SK-N-SH treated with all-trans-retinoic acid at 6 μM for 48 hours (cell line): ENCODE data around the gene NID1.

Source experiments
- ATAC-seq: fragments of 200-7000 bp; cut with Tn5 transposase; 3 replicates; pipeline ENCODE4 v1.9.1; 2020; ENCODE audit warnings: mild to moderate bottlenecking, moderate library complexity
- ARNTL ChIP-seq: fragments of 450-650 bp; formaldehyde crosslinking; IDR thresholded peaks from 2 replicates; pipeline ENCODE4 v1.5.0; 2020; ENCODE audit warnings: low read depth, mild to moderate bottlenecking, moderate library complexity, borderline replicate concordance
- BACH2 ChIP-seq: fragments of 250-450 bp; sonication (Bioruptor Pico); IDR thresholded peaks from 2 replicates; pipeline ENCODE4 v1.9.0; 2021; ENCODE audit warnings: mild to moderate bottlenecking, borderline replicate concordance
- CREB5 ChIP-seq: fragments of 250-450 bp; sonication (Bioruptor Pico); IDR thresholded peaks from 2 replicates; pipeline ENCODE4 v1.5.1; 2020; ENCODE audit warnings: low read depth, mild to moderate bottlenecking, moderate library complexity
- CSDC2 ChIP-seq: fragments of 250-450 bp; sonication (Bioruptor Pico); IDR thresholded peaks from 2 replicates; pipeline ENCODE4 v1.5.0; 2020; ENCODE audit warnings: mild to moderate bottlenecking, moderate library complexity
- CSRNP3 ChIP-seq: fragments of 250-450 bp; sonication (Bioruptor Pico); IDR thresholded peaks from 2 replicates; pipeline ENCODE4 v1.5.1; 2021; ENCODE audit warnings: mild to moderate bottlenecking, moderate library complexity
- ESRRG ChIP-seq: fragments of 250-450 bp; sonication (Bioruptor Pico); IDR thresholded peaks from 2 replicates; pipeline ENCODE4 v1.6.1; 2021; ENCODE audit warnings: mild to moderate bottlenecking
- GLIS3 ChIP-seq: fragments of 250-450 bp; sonication (Bioruptor Pico); IDR thresholded peaks from 2 replicates; pipeline ENCODE4 v1.5.0; 2020; ENCODE audit warnings: mild to moderate bottlenecking, moderate library complexity
- ISL1 ChIP-seq: fragments of 250-450 bp; sonication (Bioruptor Pico); IDR thresholded peaks from 2 replicates; pipeline ENCODE4 v2.1.2; 2022; ENCODE audit warnings: mild to moderate bottlenecking, moderate library complexity
- PATZ1 ChIP-seq: fragments of 250-450 bp; sonication (Bioruptor Pico); IDR thresholded peaks from 2 replicates; pipeline ENCODE4 v1.8.0; 2020; ENCODE audit warnings: mild to moderate bottlenecking, moderate library complexity, borderline replicate concordance
- POU6F1 ChIP-seq: fragments of 250-450 bp; sonication (Bioruptor Pico); IDR thresholded peaks from 2 replicates; pipeline ENCODE4 v1.8.0; 2021; ENCODE audit warnings: low read depth, mild to moderate bottlenecking, moderate library complexity, borderline replicate concordance
- RARB ChIP-seq: fragments of 250-450 bp; sonication (Bioruptor Pico); IDR thresholded peaks from 2 replicates; pipeline ENCODE4 v1.8.0; 2021; ENCODE audit warnings: mild to moderate bottlenecking, moderate library complexity
- SNAI2 ChIP-seq: fragments of 250-450 bp; sonication (Bioruptor Pico); IDR thresholded peaks from 2 replicates; pipeline ENCODE4 v1.5.0; 2020; ENCODE audit warnings: mild to moderate bottlenecking, moderate library complexity
- TCF4 ChIP-seq: fragments of 250-450 bp; sonication (Bioruptor Pico); IDR thresholded peaks from 2 replicates; pipeline ENCODE4 v1.8.0; 2021; ENCODE audit warnings: mild to moderate bottlenecking, moderate library complexity, borderline replicate concordance
- TOX ChIP-seq: fragments of 250-450 bp; sonication (Bioruptor Pico); IDR thresholded peaks from 2 replicates; pipeline ENCODE4 v1.8.0; 2021; ENCODE audit warnings: mild to moderate bottlenecking, moderate library complexity, borderline replicate concordance
- TSHZ2 ChIP-seq: fragments of 250-450 bp; sonication (Bioruptor Pico); IDR thresholded peaks from 2 replicates; pipeline ENCODE4 v1.5.0; 2020; ENCODE audit warnings: mild to moderate bottlenecking, moderate library complexity
- ZC3H10 ChIP-seq: fragments of 250-450 bp; sonication (Bioruptor Pico); IDR thresholded peaks from 2 replicates; pipeline ENCODE4 v1.5.1; 2021; ENCODE audit warnings: mild to moderate bottlenecking, moderate library complexity
- ZFP3 ChIP-seq: fragments of 250-450 bp; sonication (Bioruptor Pico); IDR thresholded peaks from 2 replicates; pipeline ENCODE4 v1.5.0; 2020; ENCODE audit warnings: mild to moderate bottlenecking, moderate library complexity
- ZFP30 ChIP-seq: fragments of 450-650 bp; formaldehyde crosslinking; IDR thresholded peaks from 2 replicates; pipeline ENCODE4 v1.5.0; 2022; ENCODE audit warnings: mild to moderate bottlenecking, moderate library complexity
- ZNF565 ChIP-seq: fragments of 450-650 bp; formaldehyde crosslinking; conservative IDR thresholded peaks from 2 replicates; pipeline ENCODE4 v1.5.0; 2020; ENCODE audit warnings: low read depth, mild to moderate bottlenecking, moderate library complexity
- ZNF70 ChIP-seq: fragments of 450-650 bp; formaldehyde crosslinking; IDR thresholded peaks from 2 replicates; pipeline ENCODE4 v1.5.0; 2020; ENCODE audit warnings: mild to moderate bottlenecking, moderate library complexity

NID1 gene

GRCh38 chr1:235995511-235995910 lies 69.4 kb downstream of the NID1 start (continued):
- TF ChIP-seq BACH2, result no peak
- TF ChIP-seq ZNF70 (CRISPR knock-in tag), result no peak
- no peak for TF ChIP-seq CSDC2 (CRISPR knock-in tag)
- TF ChIP-seq TCF4 (CRISPR knock-in tag), result no peak
- TF ChIP-seq RARB (CRISPR knock-in tag), result no peak
- TF ChIP-seq POU6F1 (CRISPR knock-in tag), result no peak
- TF ChIP-seq ZC3H10, result no peak
- TF ChIP-seq ESRRG, result no peak
- TF ChIP-seq PATZ1 (CRISPR knock-in tag), result no peak

- no peak for ATAC-seq
- TF ChIP-seq TSHZ2 (CRISPR knock-in tag) (no peak), ZFP30 (CRISPR knock-in tag) (no peak), BACH2 (no peak), ZC3H10 (no peak), ZFP3 (CRISPR knock-in tag) (no peak), PATZ1 (CRISPR knock-in tag) (no peak)
Measured at GRCh38 chr1:235993652-235994051, 71.2 kb downstream of the NID1 start.

GRCh38 chr1:235992868-235993267 lies 72.0 kb downstream of the NID1 start:
- TF ChIP-seq ZNF565 (CRISPR knock-in tag) (no peak), ESRRG (no peak), GLIS3 (no peak)
- no peak for ATAC-seq

GRCh38 chr1:235992346-235992745 lies 72.5 kb downstream of the NID1 start:
- TF ChIP-seq TOX (CRISPR knock-in tag) (no peak), CREB5 (no peak), BACH2 (no peak), RARB (CRISPR knock-in tag) (no peak), ZFP30 (CRISPR knock-in tag) (no peak), PATZ1 (CRISPR knock-in tag) (no peak), CSRNP3 (CRISPR knock-in tag) (no peak), ARNTL (CRISPR knock-in tag) (no peak), SNAI2 (no peak), ZNF565 (CRISPR knock-in tag) (no peak), GLIS3 (no peak), TSHZ2 (CRISPR knock-in tag) (no peak), ISL1 (CRISPR knock-in tag) (no peak)
- TF ChIP-seq, all 23 proteins: peak for 0
- ATAC-seq, result no peak
